Breast epithelium (tissue), 3 donors: Measurements from ENCODE around the gene DMRTC1.
"Not testable (repeated sequence)": the region's sequence is repeated elsewhere in the genome, so short reads cannot be mapped to it uniquely, and the experiment has no call there.

Experiments
- POLR2A ChIP-seq: fragments of 450-650 bp; IDR thresholded peaks from one replicate; pipeline ENCODE4 v1.6.1; 2016; ENCODE audit warnings: antibody characterized with exemption, mild to moderate bottlenecking, moderate library complexity
- TF ChIP-seq, protein P1 (sequence below), 3 donors: fragments of 450-650 bp; IDR thresholded peaks; one replicate each; pipeline ENCODE4 v1.5.1; 2016 to 2017; ENCODE audit warnings: antibody characterized with exemption in 3 of 3, mild to moderate bottlenecking in 3 of 3, moderate library complexity in 3 of 3

DNA sequence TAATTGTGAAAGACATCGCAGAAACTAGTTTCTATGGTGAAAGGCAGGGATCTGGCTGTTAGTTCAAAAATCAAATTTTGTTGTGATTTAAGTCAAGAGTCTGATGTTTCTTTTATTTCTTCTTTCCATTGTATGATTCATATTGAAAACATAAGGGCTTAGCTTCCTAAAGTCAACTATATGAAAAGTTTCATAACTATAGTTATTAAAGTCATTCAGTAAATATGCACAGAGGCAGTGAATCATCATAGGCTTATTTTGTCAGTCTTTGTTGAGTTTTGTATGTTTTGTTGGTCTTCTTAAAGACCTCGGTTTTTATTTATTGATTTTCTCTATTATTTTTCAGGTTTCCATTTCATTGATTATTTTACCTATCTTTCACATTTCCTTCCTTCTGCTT lies 60.7 kb downstream of the DMRTC1 start:
- TF ChIP-seq POLR2A, result not testable (repeated sequence)
- TF ChIP-seq, protein P1, sequence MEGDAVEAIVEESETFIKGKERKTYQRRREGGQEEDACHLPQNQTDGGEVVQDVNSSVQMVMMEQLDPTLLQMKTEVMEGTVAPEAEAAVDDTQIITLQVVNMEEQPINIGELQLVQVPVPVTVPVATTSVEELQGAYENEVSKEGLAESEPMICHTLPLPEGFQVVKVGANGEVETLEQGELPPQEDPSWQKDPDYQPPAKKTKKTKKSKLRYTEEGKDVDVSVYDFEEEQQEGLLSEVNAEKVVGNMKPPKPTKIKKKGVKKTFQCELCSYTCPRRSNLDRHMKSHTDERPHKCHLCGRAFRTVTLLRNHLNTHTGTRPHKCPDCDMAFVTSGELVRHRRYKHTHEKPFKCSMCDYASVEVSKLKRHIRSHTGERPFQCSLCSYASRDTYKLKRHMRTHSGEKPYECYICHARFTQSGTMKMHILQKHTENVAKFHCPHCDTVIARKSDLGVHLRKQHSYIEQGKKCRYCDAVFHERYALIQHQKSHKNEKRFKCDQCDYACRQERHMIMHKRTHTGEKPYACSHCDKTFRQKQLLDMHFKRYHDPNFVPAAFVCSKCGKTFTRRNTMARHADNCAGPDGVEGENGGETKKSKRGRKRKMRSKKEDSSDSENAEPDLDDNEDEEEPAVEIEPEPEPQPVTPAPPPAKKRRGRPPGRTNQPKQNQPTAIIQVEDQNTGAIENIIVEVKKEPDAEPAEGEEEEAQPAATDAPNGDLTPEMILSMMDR (IDR thresholded peaks at IDR 0.05), result not testable (repeated sequence)
